WTC11 (cell line): ENCODE results near the gene EFCC1. TPM values are rescaled to one million over a fixed set of nuclear protein-coding genes. Genes with fewer than 3 reads are reported as not detected.

ENCODE experiments used
- ATAC-seq: fragments of 200-7000 bp; cut with Tn5 transposase; 2 replicates; pipeline ENCODE4 v1.10.0; 2021; ENCODE audit warnings: mild to moderate bottlenecking, moderate library complexity
- CTCF ChIA-PET: fragments of 300-600 bp; sonication (Branson Sonifier 250); formaldehyde crosslinking; loops from one replicate; lab custom pipeline; 2021; ENCODE audit warnings: antibody characterized with exemption; lab: Charles Lee
- POLR2A ChIA-PET: fragments of 350-600 bp; sonication (Branson Sonifier 250); formaldehyde crosslinking; loops from one replicate; lab custom pipeline; 2021; ENCODE audit warnings: antibody characterized with exemption; lab: Charles Lee
- DNase-seq: peaks from one replicate; pipeline ENCODE4 v3.0.0; 2021; ENCODE audit warnings: low spot score
- H3K27ac Mint-ChIP-seq: 2 replicates; pipeline ENCODE4 v1.8.0; 2021; ENCODE audit warnings: mixed read lengths
- H3K27me3 Mint-ChIP-seq: 2 replicates; pipeline ENCODE4 v1.8.0; 2021; ENCODE audit warnings: low read depth, mild to moderate bottlenecking, moderate library complexity, mixed read lengths
- H3K36me3 Mint-ChIP-seq: 2 replicates; pipeline ENCODE4 v1.8.0; 2021; ENCODE audit warnings: mixed read lengths
- H3K4me1 Mint-ChIP-seq: 2 replicates; pipeline ENCODE4 v1.8.0; 2022; ENCODE audit warnings: mixed read lengths
- H3K4me3 Mint-ChIP-seq: 2 replicates; pipeline ENCODE4 v1.8.0; 2021; ENCODE audit warnings: mild to moderate bottlenecking, moderate library complexity, mixed read lengths
- H3K9me3 Mint-ChIP-seq: 2 replicates; pipeline ENCODE4 v1.8.0; 2021; ENCODE audit warnings: mixed read lengths
- CBFB ChIP-seq: sonication (generic); formaldehyde crosslinking; IDR thresholded peaks from 2 replicates; pipeline ENCODE4 v1.8.1; 2022; ENCODE audit warnings: mild to moderate bottlenecking, low read depth, missing genetic modification reagents
- ESRRA ChIP-seq: sonication (generic); formaldehyde crosslinking; IDR thresholded peaks from 2 replicates; pipeline ENCODE4 v1.8.1; 2022; ENCODE audit warnings: mild to moderate bottlenecking, missing genetic modification reagents, borderline replicate concordance
- ETV6 ChIP-seq: sonication (generic); formaldehyde crosslinking; IDR thresholded peaks from 2 replicates; pipeline ENCODE4 v1.8.1; 2022; ENCODE audit warnings: mild to moderate bottlenecking, missing genetic modification reagents
- GRHL2 ChIP-seq: fragments of 250-450 bp; sonication (Bioruptor Pico); IDR thresholded peaks from 2 replicates; pipeline ENCODE4 v1.8.0; 2022; ENCODE audit warnings: mild to moderate bottlenecking, moderate library complexity; ENCODE audit not compliant: insufficient replicate concordance, severe bottlenecking
- JAZF1 ChIP-seq: fragments of 250-450 bp; sonication (Bioruptor Pico); IDR thresholded peaks from 2 replicates; pipeline ENCODE4 v1.9.0; 2021; ENCODE audit warnings: moderate library complexity, mild to moderate bottlenecking, inconsistent platforms
- SP1 ChIP-seq: sonication (generic); formaldehyde crosslinking; conservative IDR thresholded peaks from 2 replicates; pipeline ENCODE4 v1.8.1; 2022; ENCODE audit warnings: missing genetic modification reagents
- TEAD1 ChIP-seq: sonication (generic); formaldehyde crosslinking; IDR thresholded peaks from 2 replicates; pipeline ENCODE4 v1.8.0; 2022; ENCODE audit warnings: mild to moderate bottlenecking, missing genetic modification reagents
- ZNF138 ChIP-seq: sonication (generic); formaldehyde crosslinking; conservative IDR thresholded peaks from 2 replicates; pipeline ENCODE4 v1.8.1; 2022; ENCODE audit warnings: mild to moderate bottlenecking, moderate library complexity, missing genetic modification reagents
- ZNF396 ChIP-seq: fragments of 250-450 bp; sonication (Bioruptor Pico); IDR thresholded peaks from 2 replicates; pipeline ENCODE4 v1.8.0; 2021; ENCODE audit warnings: mild to moderate bottlenecking, moderate library complexity, borderline replicate concordance
- ZNF416 ChIP-seq: fragments of 250-450 bp; sonication (Bioruptor Pico); IDR thresholded peaks from 2 replicates; pipeline ENCODE4 v1.9.0; 2021; ENCODE audit warnings: mild to moderate bottlenecking, inconsistent platforms
- total RNA-seq: library from RNA; stranded (reverse); gene quantifications from 3 replicates; pipeline ENCODE4 v1.2.3, GENCODE V29; 2021
- TF ChIP-seq, protein P1 (sequence below): sonication (generic); formaldehyde crosslinking; IDR thresholded peaks from 2 replicates; pipeline ENCODE4 v1.8.0; 2023; ENCODE audit warnings: missing genetic modification reagents, mild to moderate bottlenecking, borderline replicate concordance
- TF ChIP-seq, protein P2 (sequence below): fragments of 250-450 bp; sonication (Bioruptor Pico); IDR thresholded peaks from 2 replicates; pipeline ENCODE4 v1.9.0; 2021; ENCODE audit warnings: moderate library complexity, mild to moderate bottlenecking, inconsistent platforms, borderline replicate concordance
- TF ChIP-seq, protein P3 (sequence below): sonication (generic); formaldehyde crosslinking; IDR thresholded peaks from 2 replicates; pipeline ENCODE4 v1.8.1; 2023; ENCODE audit warnings: mild to moderate bottlenecking, missing genetic modification reagents
- TF ChIP-seq, protein P4 (sequence below): sonication (generic); formaldehyde crosslinking; IDR thresholded peaks from 2 replicates; pipeline ENCODE4 v1.8.0; 2022; ENCODE audit warnings: missing genetic modification reagents
- TF ChIP-seq, protein P5 (sequence below): sonication (generic); formaldehyde crosslinking; conservative IDR thresholded peaks from 2 replicates; pipeline ENCODE4 v1.8.1; 2023; ENCODE audit warnings: mild to moderate bottlenecking, low read depth, missing genetic modification reagents, moderate library complexity

EFCC1 gene
- total RNA-seq, 1 experiment from 2014 or later: 0.31 TPM

DNA sequence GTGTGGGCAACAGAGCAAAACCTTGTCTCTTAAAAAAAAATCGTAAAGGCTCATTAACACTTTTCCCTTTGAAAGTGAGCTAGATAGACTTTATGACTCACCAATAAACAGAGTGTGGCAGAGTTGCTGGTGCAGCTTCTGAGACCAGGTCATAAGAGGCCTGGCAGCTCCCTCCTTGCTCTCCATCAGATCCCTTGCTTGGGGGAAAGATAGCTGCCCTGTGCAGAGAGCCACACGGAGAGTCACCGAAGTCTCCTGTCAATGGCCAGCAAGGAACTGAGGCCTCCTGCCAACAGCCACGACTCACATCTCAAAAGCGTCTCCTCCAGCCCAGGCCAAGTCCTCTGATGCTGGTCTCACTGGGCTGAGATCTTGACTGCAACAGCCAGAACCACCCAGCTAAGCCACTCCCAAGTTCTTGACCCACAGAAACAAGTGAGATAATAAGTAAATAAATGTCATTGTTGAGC, 50.8 kb downstream of the EFCC1 start (continued):
- TF ChIP-seq, protein P1, sequence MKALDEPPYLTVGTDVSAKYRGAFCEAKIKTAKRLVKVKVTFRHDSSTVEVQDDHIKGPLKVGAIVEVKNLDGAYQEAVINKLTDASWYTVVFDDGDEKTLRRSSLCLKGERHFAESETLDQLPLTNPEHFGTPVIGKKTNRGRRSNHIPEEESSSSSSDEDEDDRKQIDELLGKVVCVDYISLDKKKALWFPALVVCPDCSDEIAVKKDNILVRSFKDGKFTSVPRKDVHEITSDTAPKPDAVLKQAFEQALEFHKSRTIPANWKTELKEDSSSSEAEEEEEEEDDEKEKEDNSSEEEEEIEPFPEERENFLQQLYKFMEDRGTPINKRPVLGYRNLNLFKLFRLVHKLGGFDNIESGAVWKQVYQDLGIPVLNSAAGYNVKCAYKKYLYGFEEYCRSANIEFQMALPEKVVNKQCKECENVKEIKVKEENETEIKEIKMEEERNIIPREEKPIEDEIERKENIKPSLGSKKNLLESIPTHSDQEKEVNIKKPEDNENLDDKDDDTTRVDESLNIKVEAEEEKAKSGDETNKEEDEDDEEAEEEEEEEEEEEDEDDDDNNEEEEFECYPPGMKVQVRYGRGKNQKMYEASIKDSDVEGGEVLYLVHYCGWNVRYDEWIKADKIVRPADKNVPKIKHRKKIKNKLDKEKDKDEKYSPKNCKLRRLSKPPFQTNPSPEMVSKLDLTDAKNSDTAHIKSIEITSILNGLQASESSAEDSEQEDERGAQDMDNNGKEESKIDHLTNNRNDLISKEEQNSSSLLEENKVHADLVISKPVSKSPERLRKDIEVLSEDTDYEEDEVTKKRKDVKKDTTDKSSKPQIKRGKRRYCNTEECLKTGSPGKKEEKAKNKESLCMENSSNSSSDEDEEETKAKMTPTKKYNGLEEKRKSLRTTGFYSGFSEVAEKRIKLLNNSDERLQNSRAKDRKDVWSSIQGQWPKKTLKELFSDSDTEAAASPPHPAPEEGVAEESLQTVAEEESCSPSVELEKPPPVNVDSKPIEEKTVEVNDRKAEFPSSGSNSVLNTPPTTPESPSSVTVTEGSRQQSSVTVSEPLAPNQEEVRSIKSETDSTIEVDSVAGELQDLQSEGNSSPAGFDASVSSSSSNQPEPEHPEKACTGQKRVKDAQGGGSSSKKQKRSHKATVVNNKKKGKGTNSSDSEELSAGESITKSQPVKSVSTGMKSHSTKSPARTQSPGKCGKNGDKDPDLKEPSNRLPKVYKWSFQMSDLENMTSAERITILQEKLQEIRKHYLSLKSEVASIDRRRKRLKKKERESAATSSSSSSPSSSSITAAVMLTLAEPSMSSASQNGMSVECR (CRISPR knock-in tag): no peak
- TF ChIP-seq, protein P2, sequence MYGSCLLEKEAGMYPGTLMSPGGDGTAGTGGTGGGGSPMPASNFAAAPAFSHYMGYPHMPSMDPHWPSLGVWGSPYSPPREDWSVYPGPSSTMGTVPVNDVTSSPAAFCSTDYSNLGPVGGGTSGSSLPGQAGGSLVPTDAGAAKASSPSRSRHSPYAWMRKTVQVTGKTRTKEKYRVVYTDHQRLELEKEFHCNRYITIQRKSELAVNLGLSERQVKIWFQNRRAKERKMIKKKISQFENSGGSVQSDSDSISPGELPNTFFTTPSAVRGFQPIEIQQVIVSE: no peak
- TF ChIP-seq, protein P3, sequence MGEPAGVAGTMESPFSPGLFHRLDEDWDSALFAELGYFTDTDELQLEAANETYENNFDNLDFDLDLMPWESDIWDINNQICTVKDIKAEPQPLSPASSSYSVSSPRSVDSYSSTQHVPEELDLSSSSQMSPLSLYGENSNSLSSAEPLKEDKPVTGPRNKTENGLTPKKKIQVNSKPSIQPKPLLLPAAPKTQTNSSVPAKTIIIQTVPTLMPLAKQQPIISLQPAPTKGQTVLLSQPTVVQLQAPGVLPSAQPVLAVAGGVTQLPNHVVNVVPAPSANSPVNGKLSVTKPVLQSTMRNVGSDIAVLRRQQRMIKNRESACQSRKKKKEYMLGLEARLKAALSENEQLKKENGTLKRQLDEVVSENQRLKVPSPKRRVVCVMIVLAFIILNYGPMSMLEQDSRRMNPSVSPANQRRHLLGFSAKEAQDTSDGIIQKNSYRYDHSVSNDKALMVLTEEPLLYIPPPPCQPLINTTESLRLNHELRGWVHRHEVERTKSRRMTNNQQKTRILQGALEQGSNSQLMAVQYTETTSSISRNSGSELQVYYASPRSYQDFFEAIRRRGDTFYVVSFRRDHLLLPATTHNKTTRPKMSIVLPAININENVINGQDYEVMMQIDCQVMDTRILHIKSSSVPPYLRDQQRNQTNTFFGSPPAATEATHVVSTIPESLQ (CRISPR knock-in tag): no peak
- TF ChIP-seq CBFB (CRISPR knock-in tag): no peak

DNA sequence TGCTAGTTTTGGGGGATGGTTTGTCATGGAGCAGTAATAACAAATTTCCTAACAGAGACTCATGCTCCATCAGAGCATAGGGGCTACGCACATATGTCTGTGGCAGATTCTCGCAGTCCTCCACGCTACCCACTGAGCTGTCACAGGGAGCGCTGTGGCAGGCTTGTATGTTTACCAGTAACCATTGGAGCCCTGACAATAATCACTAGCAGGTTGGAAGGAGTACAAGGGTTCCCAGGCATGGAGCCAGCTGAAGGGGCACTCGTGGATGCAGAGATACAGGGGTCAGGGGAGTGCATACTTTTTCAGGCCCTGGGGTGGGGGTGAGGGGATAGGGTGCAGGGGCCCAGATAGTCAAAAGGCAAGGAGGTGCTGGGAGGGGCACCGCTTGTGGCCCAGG, 51.6 kb downstream of the EFCC1 start:
- ATAC-seq (no peak), DNase-seq (no peak)
- Mint-ChIP-seq H3K4me3 (no peak overlapping the region), H3K4me1 (0 out of 2 replicates have a peak, but pooled peaks cover 3% of the 10 kb centered on the region), H3K27me3 (peaks cover 13% of the 10 kb centered on the region), H3K9me3 (peaks cover 11% of the 10 kb centered on the region), H3K27ac (no peak overlapping the region), H3K36me3 (peaks cover 6% of the 10 kb centered on the region)
- ChIA-PET CTCF (interaction anchor here (0.6 to 5.2 kb wide), 17 partner anchors 9 to 197 kb away, joined by 3 to 70 read pairs (median 9); partner anchors contain the start of genes CFAP92, COPG1 and RAB43), POLR2A (interaction anchor here (0.6 kb wide), 1 partner anchor 224 kb away, joined by 6 read pairs; no protein-coding TSS in a partner anchor)
- TF ChIP-seq JAZF1 (CRISPR knock-in tag): no peak
- TF ChIP-seq, protein P4, sequence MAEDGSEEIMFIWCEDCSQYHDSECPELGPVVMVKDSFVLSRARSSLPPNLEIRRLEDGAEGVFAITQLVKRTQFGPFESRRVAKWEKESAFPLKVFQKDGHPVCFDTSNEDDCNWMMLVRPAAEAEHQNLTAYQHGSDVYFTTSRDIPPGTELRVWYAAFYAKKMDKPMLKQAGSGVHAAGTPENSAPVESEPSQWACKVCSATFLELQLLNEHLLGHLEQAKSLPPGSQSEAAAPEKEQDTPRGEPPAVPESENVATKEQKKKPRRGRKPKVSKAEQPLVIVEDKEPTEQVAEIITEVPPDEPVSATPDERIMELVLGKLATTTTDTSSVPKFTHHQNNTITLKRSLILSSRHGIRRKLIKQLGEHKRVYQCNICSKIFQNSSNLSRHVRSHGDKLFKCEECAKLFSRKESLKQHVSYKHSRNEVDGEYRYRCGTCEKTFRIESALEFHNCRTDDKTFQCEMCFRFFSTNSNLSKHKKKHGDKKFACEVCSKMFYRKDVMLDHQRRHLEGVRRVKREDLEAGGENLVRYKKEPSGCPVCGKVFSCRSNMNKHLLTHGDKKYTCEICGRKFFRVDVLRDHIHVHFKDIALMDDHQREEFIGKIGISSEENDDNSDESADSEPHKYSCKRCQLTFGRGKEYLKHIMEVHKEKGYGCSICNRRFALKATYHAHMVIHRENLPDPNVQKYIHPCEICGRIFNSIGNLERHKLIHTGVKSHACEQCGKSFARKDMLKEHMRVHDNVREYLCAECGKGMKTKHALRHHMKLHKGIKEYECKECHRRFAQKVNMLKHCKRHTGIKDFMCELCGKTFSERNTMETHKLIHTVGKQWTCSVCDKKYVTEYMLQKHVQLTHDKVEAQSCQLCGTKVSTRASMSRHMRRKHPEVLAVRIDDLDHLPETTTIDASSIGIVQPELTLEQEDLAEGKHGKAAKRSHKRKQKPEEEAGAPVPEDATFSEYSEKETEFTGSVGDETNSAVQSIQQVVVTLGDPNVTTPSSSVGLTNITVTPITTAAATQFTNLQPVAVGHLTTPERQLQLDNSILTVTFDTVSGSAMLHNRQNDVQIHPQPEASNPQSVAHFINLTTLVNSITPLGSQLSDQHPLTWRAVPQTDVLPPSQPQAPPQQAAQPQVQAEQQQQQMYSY (CRISPR knock-in tag): no peak
- TF ChIP-seq ETV6 (CRISPR knock-in tag): no peak
- TF ChIP-seq, protein P3 (CRISPR knock-in tag): no peak
- TF ChIP-seq SP1 (CRISPR knock-in tag): no peak
- TF ChIP-seq, protein P5, sequence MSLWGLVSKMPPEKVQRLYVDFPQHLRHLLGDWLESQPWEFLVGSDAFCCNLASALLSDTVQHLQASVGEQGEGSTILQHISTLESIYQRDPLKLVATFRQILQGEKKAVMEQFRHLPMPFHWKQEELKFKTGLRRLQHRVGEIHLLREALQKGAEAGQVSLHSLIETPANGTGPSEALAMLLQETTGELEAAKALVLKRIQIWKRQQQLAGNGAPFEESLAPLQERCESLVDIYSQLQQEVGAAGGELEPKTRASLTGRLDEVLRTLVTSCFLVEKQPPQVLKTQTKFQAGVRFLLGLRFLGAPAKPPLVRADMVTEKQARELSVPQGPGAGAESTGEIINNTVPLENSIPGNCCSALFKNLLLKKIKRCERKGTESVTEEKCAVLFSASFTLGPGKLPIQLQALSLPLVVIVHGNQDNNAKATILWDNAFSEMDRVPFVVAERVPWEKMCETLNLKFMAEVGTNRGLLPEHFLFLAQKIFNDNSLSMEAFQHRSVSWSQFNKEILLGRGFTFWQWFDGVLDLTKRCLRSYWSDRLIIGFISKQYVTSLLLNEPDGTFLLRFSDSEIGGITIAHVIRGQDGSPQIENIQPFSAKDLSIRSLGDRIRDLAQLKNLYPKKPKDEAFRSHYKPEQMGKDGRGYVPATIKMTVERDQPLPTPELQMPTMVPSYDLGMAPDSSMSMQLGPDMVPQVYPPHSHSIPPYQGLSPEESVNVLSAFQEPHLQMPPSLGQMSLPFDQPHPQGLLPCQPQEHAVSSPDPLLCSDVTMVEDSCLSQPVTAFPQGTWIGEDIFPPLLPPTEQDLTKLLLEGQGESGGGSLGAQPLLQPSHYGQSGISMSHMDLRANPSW (CRISPR knock-in tag): no peak
- no peak for TF ChIP-seq GRHL2 (CRISPR knock-in tag)
- no peak for TF ChIP-seq ZNF416 (CRISPR knock-in tag)
- TF ChIP-seq TEAD1 (CRISPR knock-in tag): no peak
- TF ChIP-seq ZNF396 (CRISPR knock-in tag): no peak
- TF ChIP-seq ZNF138: no peak
- no peak for TF ChIP-seq ESRRA
